GM06990 (cell line): ENCODE results near the gene C19orf85.

Experiments used
- DNase-seq: peaks from one replicate; pipeline ENCODE4 v3.0.0-alpha.2; 2011; ENCODE audit not compliant: insufficient read length; ENCODE audit errors: extremely low read depth
- H3K27me3 ChIP-seq: replicated peaks from 2 replicates; pipeline ENCODE4 v1.6.0; 2011; ENCODE audit warnings: low read length; ENCODE audit not compliant: control insufficient read depth, insufficient read depth
- H3K36me3 ChIP-seq: 2 replicates; pipeline ENCODE4 v1.5.1; 2011; ENCODE audit warnings: low read length; ENCODE audit not compliant: control insufficient read depth, insufficient read depth
- H3K4me3 ChIP-seq: replicated peaks from 2 replicates; pipeline ENCODE4 v1.5.1; 2011; ENCODE audit warnings: low read depth, mild to moderate bottlenecking, control low read depth, low read length
- TF ChIP-seq, protein P1 (sequence below): IDR thresholded peaks from 2 replicates; pipeline ENCODE4 v1.5.1; 2011; ENCODE audit warnings: low read length, control low read depth, mild to moderate bottlenecking, inconsistent platforms; ENCODE audit not compliant: insufficient read depth, poor library complexity, severe bottlenecking

C19orf85 gene

GRCh38 chr19:55474269-55475265, 10.0 kb upstream of the C19orf85 start:
- no peak for DNase-seq
- Histone ChIP-seq H3K4me3 (no peak overlapping the region), H3K27me3 (no peaks in the 10 kb centered on the region), H3K36me3 (no peaks in the 10 kb centered on the region)
- TF ChIP-seq, protein P1, sequence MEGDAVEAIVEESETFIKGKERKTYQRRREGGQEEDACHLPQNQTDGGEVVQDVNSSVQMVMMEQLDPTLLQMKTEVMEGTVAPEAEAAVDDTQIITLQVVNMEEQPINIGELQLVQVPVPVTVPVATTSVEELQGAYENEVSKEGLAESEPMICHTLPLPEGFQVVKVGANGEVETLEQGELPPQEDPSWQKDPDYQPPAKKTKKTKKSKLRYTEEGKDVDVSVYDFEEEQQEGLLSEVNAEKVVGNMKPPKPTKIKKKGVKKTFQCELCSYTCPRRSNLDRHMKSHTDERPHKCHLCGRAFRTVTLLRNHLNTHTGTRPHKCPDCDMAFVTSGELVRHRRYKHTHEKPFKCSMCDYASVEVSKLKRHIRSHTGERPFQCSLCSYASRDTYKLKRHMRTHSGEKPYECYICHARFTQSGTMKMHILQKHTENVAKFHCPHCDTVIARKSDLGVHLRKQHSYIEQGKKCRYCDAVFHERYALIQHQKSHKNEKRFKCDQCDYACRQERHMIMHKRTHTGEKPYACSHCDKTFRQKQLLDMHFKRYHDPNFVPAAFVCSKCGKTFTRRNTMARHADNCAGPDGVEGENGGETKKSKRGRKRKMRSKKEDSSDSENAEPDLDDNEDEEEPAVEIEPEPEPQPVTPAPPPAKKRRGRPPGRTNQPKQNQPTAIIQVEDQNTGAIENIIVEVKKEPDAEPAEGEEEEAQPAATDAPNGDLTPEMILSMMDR, result no peak

DNA sequence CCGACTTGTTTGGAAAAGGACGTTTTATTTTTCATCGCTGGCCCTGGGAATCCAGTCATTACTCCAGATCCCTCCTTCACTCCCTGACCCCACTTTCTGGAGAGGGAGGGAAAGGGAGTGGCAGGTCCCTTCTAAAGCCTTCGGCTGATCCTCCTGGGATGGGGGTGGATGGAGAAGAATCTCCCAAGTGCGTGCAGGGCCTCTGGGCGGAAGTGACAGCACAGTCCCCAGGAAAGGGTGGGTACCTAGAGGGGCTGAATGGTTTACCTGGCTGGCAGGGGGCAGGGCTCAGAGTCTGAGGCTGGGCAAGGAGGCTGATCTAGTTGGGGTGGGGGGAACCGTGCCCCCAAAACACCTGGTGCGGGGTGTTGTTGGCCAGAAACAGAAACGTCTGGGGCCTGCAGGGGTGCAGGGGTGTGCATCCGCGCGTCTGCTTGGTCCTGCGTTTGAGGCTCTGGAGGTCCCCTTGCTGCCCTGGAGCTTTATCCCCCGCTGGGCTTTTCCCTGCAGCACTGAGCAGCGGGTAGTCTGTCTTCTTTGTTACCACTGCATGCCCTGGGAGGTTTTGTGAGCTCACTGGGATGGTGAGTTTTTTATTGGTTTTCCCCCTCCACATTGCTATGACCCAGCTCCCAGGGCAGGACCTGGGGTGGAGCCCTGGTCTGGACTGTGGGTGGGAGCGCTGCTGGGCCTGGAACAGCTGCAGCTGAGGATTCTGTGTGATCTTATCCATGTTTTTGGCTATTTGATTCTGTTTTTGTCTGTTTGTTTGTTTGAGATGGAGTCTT, 8.9 kb upstream of the C19orf85 start:
- TF ChIP-seq, protein P1, result no peak
- no peak for DNase-seq
- H3K27me3 ChIP-seq, result no peaks in the 10 kb centered on the region
- no peaks in the 10 kb centered on the region for H3K36me3 ChIP-seq
- no peak overlapping the region for H3K4me3 ChIP-seq

- TF ChIP-seq, protein P1, result no peak
- Histone ChIP-seq H3K36me3 (no peaks in the 10 kb centered on the region), H3K27me3 (no peaks in the 10 kb centered on the region), H3K4me3 (no peak overlapping the region)
- DNase-seq, result no peak
Observed at GRCh38 chr19:55472463-55472862, 7.9 kb upstream of the C19orf85 start.

- H3K4me3 ChIP-seq, result no peak overlapping the region
- no peaks in the 10 kb centered on the region for H3K36me3 ChIP-seq
- DNase-seq, result no peak
- no peaks in the 10 kb centered on the region for H3K27me3 ChIP-seq
- TF ChIP-seq, protein P1, result no peak
Observed at GRCh38 chr19:55471266-55471665, 6.7 kb upstream of the C19orf85 start.

DNA sequence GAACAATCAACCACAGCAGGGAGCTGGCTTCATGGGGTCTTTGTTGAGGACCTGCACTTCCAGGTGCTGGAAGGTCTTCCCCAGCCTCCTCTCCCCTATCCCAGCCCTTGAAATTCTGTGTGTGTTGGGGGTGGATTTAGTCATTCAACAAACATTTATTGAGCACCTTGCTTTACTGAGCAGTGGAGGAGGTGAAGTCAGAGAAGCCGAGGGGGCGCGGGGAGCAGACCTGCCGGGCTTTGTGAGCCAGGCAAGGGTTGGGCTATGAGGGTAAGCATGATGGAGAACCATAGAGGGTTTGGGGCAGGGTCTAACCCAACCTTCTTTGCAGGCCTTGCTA, 3.5 kb upstream of the C19orf85 start:
- no peaks in the 10 kb centered on the region for H3K27me3 ChIP-seq
- TF ChIP-seq, protein P1, result no peak
- no peaks in the 10 kb centered on the region for H3K36me3 ChIP-seq
- no peak for DNase-seq
- no peak overlapping the region for H3K4me3 ChIP-seq
